HG03439 (cell line): ENCODE measurements around the gene DPYD.

Experiments
- ATAC-seq: cut with Tn5 transposase; IDR thresholded peaks from one replicate; pipeline ENCODE4 v1.9.1; 2021; ENCODE audit warnings: mild to moderate bottlenecking, moderate library complexity; ENCODE audit not compliant: unreplicated experiment

The DPYD gene

GRCh38 chr1:97907886-97908285 lies 12.9 kb downstream of the DPYD start:
- no peak for ATAC-seq

- no peak for ATAC-seq
Observed at GRCh38 chr1:97906567-97907241, 14.1 kb downstream of the DPYD start.

- ATAC-seq, result no peak
Observed at GRCh38 chr1:97905141-97905940, 15.5 kb downstream of the DPYD start.

GRCh38 chr1:97904534-97904933 lies 16.3 kb downstream of the DPYD start:
- no peak for ATAC-seq

GRCh38 chr1:97903626-97904025 lies 17.2 kb downstream of the DPYD start:
- ATAC-seq, result no peak

GRCh38 chr1:97902067-97902466 lies 18.8 kb downstream of the DPYD start:
- ATAC-seq, result no peak

- ATAC-seq, result no peak
Observed at GRCh38 chr1:97901017-97901658, 19.7 kb downstream of the DPYD start.

GRCh38 chr1:97898948-97899347 lies 21.9 kb downstream of the DPYD start:
- no peak for ATAC-seq

- ATAC-seq, result no peak
Observed at GRCh38 chr1:97895278-97895677, 25.6 kb downstream of the DPYD start.

- ATAC-seq, result no peak
Observed at GRCh38 chr1:97893844-97894243, 27.0 kb downstream of the DPYD start.

- no peak for ATAC-seq
Observed at GRCh38 chr1:97886199-97886598, 34.6 kb downstream of the DPYD start.

- ATAC-seq, result no peak
Observed at GRCh38 chr1:97883823-97884222, 37.0 kb downstream of the DPYD start.

- no peak for ATAC-seq
Observed at GRCh38 chr1:97877307-97877706, 43.5 kb downstream of the DPYD start.

GRCh38 chr1:97875996-97876395 lies 44.8 kb downstream of the DPYD start:
- no peak for ATAC-seq

- ATAC-seq, result no peak
Observed at GRCh38 chr1:97870589-97870988, 50.2 kb downstream of the DPYD start.

GRCh38 chr1:97869441-97869840 lies 51.4 kb downstream of the DPYD start:
- no peak for ATAC-seq

- no peak for ATAC-seq
Observed at GRCh38 chr1:97867127-97867526, 53.7 kb downstream of the DPYD start.

- ATAC-seq, result no peak
Observed at GRCh38 chr1:97864615-97865014, 56.2 kb downstream of the DPYD start.

GRCh38 chr1:97853221-97853620 lies 67.6 kb downstream of the DPYD start:
- no peak for ATAC-seq

GRCh38 chr1:97849345-97850340 lies 71.2 kb downstream of the DPYD start:
- no peak for ATAC-seq

GRCh38 chr1:97845805-97846204 lies 75.0 kb downstream of the DPYD start:
- ATAC-seq, result no peak
